SK-N-SH treated with all-trans-retinoic acid at 6 μM for 48 hours (cell line): ENCODE data around the gene GAK.
"Not testable (repeated sequence)": the region's sequence is repeated elsewhere in the genome, so short reads cannot be mapped to it uniquely, and the experiment has no call there.

Experiments
- ATAC-seq: fragments of 200-7000 bp; cut with Tn5 transposase; 3 replicates; pipeline ENCODE4 v1.9.1; 2020; ENCODE audit warnings: mild to moderate bottlenecking, moderate library complexity
- CREB5 ChIP-seq: fragments of 250-450 bp; sonication (Bioruptor Pico); IDR thresholded peaks from 2 replicates; pipeline ENCODE4 v1.5.1; 2020; ENCODE audit warnings: low read depth, mild to moderate bottlenecking, moderate library complexity
- CSDC2 ChIP-seq: fragments of 250-450 bp; sonication (Bioruptor Pico); IDR thresholded peaks from 2 replicates; pipeline ENCODE4 v1.5.0; 2020; ENCODE audit warnings: mild to moderate bottlenecking, moderate library complexity
- CSRNP3 ChIP-seq: fragments of 250-450 bp; sonication (Bioruptor Pico); IDR thresholded peaks from 2 replicates; pipeline ENCODE4 v1.5.1; 2021; ENCODE audit warnings: mild to moderate bottlenecking, moderate library complexity
- ESRRG ChIP-seq: fragments of 250-450 bp; sonication (Bioruptor Pico); IDR thresholded peaks from 2 replicates; pipeline ENCODE4 v1.6.1; 2021; ENCODE audit warnings: mild to moderate bottlenecking
- GLIS3 ChIP-seq: fragments of 250-450 bp; sonication (Bioruptor Pico); IDR thresholded peaks from 2 replicates; pipeline ENCODE4 v1.5.0; 2020; ENCODE audit warnings: mild to moderate bottlenecking, moderate library complexity
- OSR1 ChIP-seq: fragments of 250-450 bp; sonication (Bioruptor Pico); IDR thresholded peaks from 2 replicates; pipeline ENCODE4 v1.8.0; 2022; ENCODE audit warnings: moderate library complexity, mild to moderate bottlenecking, inconsistent platforms
- PATZ1 ChIP-seq: fragments of 250-450 bp; sonication (Bioruptor Pico); IDR thresholded peaks from 2 replicates; pipeline ENCODE4 v1.8.0; 2020; ENCODE audit warnings: mild to moderate bottlenecking, moderate library complexity, borderline replicate concordance
- RARB ChIP-seq: fragments of 250-450 bp; sonication (Bioruptor Pico); IDR thresholded peaks from 2 replicates; pipeline ENCODE4 v1.8.0; 2021; ENCODE audit warnings: mild to moderate bottlenecking, moderate library complexity
- SNAI2 ChIP-seq: fragments of 250-450 bp; sonication (Bioruptor Pico); IDR thresholded peaks from 2 replicates; pipeline ENCODE4 v1.5.0; 2020; ENCODE audit warnings: mild to moderate bottlenecking, moderate library complexity
- TCF4 ChIP-seq: fragments of 250-450 bp; sonication (Bioruptor Pico); IDR thresholded peaks from 2 replicates; pipeline ENCODE4 v1.8.0; 2021; ENCODE audit warnings: mild to moderate bottlenecking, moderate library complexity, borderline replicate concordance
- ZC3H10 ChIP-seq: fragments of 250-450 bp; sonication (Bioruptor Pico); IDR thresholded peaks from 2 replicates; pipeline ENCODE4 v1.5.1; 2021; ENCODE audit warnings: mild to moderate bottlenecking, moderate library complexity
- ZFP30 ChIP-seq: fragments of 450-650 bp; formaldehyde crosslinking; IDR thresholded peaks from 2 replicates; pipeline ENCODE4 v1.5.0; 2022; ENCODE audit warnings: mild to moderate bottlenecking, moderate library complexity
- ZNF565 ChIP-seq: fragments of 450-650 bp; formaldehyde crosslinking; conservative IDR thresholded peaks from 2 replicates; pipeline ENCODE4 v1.5.0; 2020; ENCODE audit warnings: low read depth, mild to moderate bottlenecking, moderate library complexity
- ZNF70 ChIP-seq: fragments of 450-650 bp; formaldehyde crosslinking; IDR thresholded peaks from 2 replicates; pipeline ENCODE4 v1.5.0; 2020; ENCODE audit warnings: mild to moderate bottlenecking, moderate library complexity
- ZNF8 ChIP-seq: fragments of 450-650 bp; formaldehyde crosslinking; IDR thresholded peaks from 2 replicates; pipeline ENCODE4 v1.5.0; 2020; ENCODE audit warnings: mild to moderate bottlenecking, moderate library complexity

Gene GAK

GRCh38 chr4:806979-807378 lies 125.1 kb downstream of the GAK start:
- TF ChIP-seq ZNF8 (CRISPR knock-in tag): peak; percentile 59
- not testable (repeated sequence) for ATAC-seq

DNA sequence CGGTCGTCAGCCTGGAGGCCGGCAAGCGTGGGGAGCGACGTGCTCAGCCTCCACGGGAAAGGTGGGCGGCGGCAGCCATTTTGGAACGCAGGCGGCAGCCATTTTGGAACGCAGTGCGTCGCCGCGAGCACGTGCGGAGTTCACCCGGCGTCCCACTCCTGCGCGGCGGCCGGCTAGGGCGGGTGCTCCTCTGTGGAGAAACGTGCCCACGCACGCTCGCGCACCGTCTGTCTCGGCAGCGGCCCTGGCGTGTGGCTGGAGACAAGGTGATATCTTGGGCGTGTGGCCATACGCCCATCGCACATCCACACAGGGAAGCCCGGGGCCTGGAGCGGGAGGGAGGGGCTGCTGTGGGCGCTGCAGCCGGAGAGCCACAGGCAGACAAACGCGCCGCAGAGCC lies 127.3 kb downstream of the GAK start:
- TF ChIP-seq SNAI2 (CRISPR knock-in tag): no peak
- no peak for TF ChIP-seq ZC3H10
- no peak for TF ChIP-seq OSR1
- TF ChIP-seq ESRRG (CRISPR knock-in tag): no peak
- TF ChIP-seq RARB: no peak
- no peak for TF ChIP-seq GLIS3 (CRISPR knock-in tag)
- TF ChIP-seq PATZ1 (CRISPR knock-in tag): no peak
- no peak for TF ChIP-seq ZNF70
- TF ChIP-seq ZFP30 (CRISPR knock-in tag): no peak
- no peak for TF ChIP-seq ZNF565 (CRISPR knock-in tag)
- no peak for TF ChIP-seq CSDC2 (CRISPR knock-in tag)
- no peak for ATAC-seq

DNA sequence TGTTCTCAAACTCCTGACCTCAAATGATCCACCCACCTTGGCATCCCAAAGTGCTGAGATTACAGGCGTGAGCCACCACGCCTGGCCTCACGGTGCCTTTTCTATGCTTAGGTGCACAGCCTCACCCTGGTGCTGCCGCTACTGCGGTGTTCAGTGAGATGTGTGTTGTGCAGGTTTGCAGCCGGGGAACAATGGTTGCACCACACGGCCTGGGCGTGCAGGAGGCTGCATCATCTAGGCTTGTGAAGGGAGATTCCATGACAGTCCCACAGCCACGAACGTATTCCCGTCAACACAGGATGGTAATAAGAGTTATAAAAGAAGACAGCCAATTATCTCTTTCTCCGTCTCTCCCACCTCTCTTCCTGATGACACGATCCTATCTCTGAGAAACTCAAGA lies 128.2 kb downstream of the GAK start:
- TF ChIP-seq TCF4 (CRISPR knock-in tag) (no peak), OSR1 (no peak), CREB5 (CRISPR knock-in tag) (no peak), CSRNP3 (no peak), ZC3H10 (no peak)
- TF ChIP-seq, all 23 proteins: peak for 0
- ATAC-seq: no peak

GRCh38 chr4:801436-802124 lies 130.5 kb downstream of the GAK start:
- TF ChIP-seq SNAI2 (CRISPR knock-in tag): no peak
- no peak for TF ChIP-seq CREB5 (CRISPR knock-in tag)
- no peak for TF ChIP-seq GLIS3 (CRISPR knock-in tag)
- no peak for TF ChIP-seq PATZ1 (CRISPR knock-in tag)

More at GRCh38 chr4:801436-802124, 130.5 kb downstream of the GAK start:
- ATAC-seq: no peak
